GM10266 (cell line): ENCODE measurements around the gene CPSF3.
A peak's percentile ranks its signal among the peaks of the same experiment; 100 is the strongest.

Experiments
- DNase-seq: peaks from one replicate; pipeline ENCODE4 v3.0.0; 2012; ENCODE audit errors: extremely low spot score
- CTCF ChIP-seq: IDR thresholded peaks from 2 replicates; pipeline ENCODE4 v1.5.1; 2012; ENCODE audit warnings: mild to moderate bottlenecking, low read depth; ENCODE audit not compliant: control insufficient read depth, insufficient read depth; ENCODE audit errors: missing control alignments

Gene CPSF3

GRCh38 chr2:9398881-9399780 lies 24.3 kb upstream of the CPSF3 start:
- no peak for DNase-seq
- no peak for TF ChIP-seq CTCF

- no peak for TF ChIP-seq CTCF
- no peak for DNase-seq
These were observed 23.0 kb upstream of the CPSF3 start for GRCh38 chr2:9400268-9401058.

- no peak for DNase-seq
- TF ChIP-seq CTCF: no peak
These were observed 22.4 kb upstream of the CPSF3 start for GRCh38 chr2:9401059-9401547.

- TF ChIP-seq CTCF: peak; percentile 3
- no peak for DNase-seq
These were observed 21.6 kb upstream of the CPSF3 start for GRCh38 chr2:9401646-9402371.

- TF ChIP-seq CTCF: no peak
- no peak for DNase-seq
These were observed 19.5 kb upstream of the CPSF3 start for GRCh38 chr2:9403924-9404323.

GRCh38 chr2:9404451-9404850 lies 19.0 kb upstream of the CPSF3 start:
- DNase-seq: no peak
- no peak for TF ChIP-seq CTCF
